ENCODE results near the gene COQ8A.

DNA sequence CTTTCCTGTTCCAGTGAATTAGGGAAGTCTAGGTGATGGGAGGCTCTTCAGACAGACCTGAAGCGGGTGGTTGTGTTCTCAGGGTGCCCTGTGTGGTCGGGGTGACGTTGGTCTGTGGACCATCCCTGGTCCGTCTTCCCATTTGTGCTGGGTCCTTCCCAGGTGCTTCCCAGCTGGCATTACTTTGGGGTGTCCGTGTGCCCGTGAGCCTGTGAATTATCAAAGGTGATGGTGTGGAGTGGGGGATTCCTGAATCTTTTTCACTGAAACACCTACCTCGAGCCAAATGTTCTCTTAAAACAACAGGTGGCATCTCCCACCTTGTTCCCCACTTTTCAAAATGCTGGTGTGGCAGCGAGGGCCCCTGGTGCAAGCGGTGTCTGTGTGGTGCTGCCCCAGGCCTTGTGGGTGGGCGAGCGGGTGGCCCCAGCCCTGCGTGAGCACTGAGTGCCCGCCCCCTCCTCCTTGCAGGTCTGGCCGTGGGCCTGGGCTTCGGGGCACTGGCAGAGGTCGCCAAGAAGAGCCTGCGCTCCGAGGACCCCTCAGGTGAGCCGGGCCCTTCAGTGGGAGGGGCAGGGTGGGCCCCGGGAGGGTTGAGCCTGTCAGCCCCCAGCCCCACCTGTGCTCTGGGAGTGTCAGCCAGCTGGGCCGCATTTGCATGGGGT is 37.0 kb downstream of the COQ8A start:
- no peak for TF ChIP-seq CTCF (IDR thresholded peaks at IDR 0.05)
- TF ChIP-seq POLR2A (IDR thresholded peaks at IDR 0.05): no peak

All from adrenal gland (tissue), 5 donors.